Measurements from ENCODE around the gene BMERB1. TPM values are rescaled to one million over a fixed set of nuclear protein-coding genes. Genes with fewer than 3 reads are reported as not detected.

Gene BMERB1
- total RNA-seq, 1 experiment from 2014 or later, result 13.6 TPM

- POLR2A ChIA-PET, result no interaction called here
Observed at GRCh38 chr16:15616475-15617165, 182.2 kb downstream of the BMERB1 start.

More at GRCh38 chr16:15616475-15617165, 182.2 kb downstream of the BMERB1 start:
- ATAC-seq, result no peak
- Mint-ChIP-seq H3K36me3 (peaks cover 64% of the 10 kb centered on the region), H3K27ac (no peak overlapping the region), H3K4me1 (no peaks in the 10 kb centered on the region), H3K27me3 (ENCODE audit: low read depth) (no peaks in the 10 kb centered on the region), H3K4me3 (no peak overlapping the region), H3K9me3 (no peaks in the 10 kb centered on the region)
- TF ChIP-seq, protein P1, sequence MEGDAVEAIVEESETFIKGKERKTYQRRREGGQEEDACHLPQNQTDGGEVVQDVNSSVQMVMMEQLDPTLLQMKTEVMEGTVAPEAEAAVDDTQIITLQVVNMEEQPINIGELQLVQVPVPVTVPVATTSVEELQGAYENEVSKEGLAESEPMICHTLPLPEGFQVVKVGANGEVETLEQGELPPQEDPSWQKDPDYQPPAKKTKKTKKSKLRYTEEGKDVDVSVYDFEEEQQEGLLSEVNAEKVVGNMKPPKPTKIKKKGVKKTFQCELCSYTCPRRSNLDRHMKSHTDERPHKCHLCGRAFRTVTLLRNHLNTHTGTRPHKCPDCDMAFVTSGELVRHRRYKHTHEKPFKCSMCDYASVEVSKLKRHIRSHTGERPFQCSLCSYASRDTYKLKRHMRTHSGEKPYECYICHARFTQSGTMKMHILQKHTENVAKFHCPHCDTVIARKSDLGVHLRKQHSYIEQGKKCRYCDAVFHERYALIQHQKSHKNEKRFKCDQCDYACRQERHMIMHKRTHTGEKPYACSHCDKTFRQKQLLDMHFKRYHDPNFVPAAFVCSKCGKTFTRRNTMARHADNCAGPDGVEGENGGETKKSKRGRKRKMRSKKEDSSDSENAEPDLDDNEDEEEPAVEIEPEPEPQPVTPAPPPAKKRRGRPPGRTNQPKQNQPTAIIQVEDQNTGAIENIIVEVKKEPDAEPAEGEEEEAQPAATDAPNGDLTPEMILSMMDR (IDR thresholded peaks at IDR 0.05), result no peak
- TF ChIP-seq SMAD4 (CRISPR knock-in tag; IDR thresholded peaks at IDR 0.05), result no peak
- TF ChIP-seq ATF3 (CRISPR knock-in tag; conservative IDR thresholded peaks at IDR 0.05), result no peak
- TF ChIP-seq, protein P2, sequence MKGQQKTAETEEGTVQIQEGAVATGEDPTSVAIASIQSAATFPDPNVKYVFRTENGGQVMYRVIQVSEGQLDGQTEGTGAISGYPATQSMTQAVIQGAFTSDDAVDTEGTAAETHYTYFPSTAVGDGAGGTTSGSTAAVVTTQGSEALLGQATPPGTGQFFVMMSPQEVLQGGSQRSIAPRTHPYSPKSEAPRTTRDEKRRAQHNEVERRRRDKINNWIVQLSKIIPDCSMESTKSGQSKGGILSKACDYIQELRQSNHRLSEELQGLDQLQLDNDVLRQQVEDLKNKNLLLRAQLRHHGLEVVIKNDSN (CRISPR knock-in tag; IDR thresholded peaks at IDR 0.05), result no peak
- TF ChIP-seq ZBTB21 (CRISPR knock-in tag; IDR thresholded peaks at IDR 0.05; ENCODE audit: borderline replicate concordance), result no peak
- TF ChIP-seq CBFB (CRISPR knock-in tag; IDR thresholded peaks at IDR 0.05; ENCODE audit: low read depth), result no peak
- no peak for TF ChIP-seq IRF2 (CRISPR knock-in tag; IDR thresholded peaks at IDR 0.05; ENCODE audit: borderline replicate concordance, low read depth)
- TF ChIP-seq, protein P3, sequence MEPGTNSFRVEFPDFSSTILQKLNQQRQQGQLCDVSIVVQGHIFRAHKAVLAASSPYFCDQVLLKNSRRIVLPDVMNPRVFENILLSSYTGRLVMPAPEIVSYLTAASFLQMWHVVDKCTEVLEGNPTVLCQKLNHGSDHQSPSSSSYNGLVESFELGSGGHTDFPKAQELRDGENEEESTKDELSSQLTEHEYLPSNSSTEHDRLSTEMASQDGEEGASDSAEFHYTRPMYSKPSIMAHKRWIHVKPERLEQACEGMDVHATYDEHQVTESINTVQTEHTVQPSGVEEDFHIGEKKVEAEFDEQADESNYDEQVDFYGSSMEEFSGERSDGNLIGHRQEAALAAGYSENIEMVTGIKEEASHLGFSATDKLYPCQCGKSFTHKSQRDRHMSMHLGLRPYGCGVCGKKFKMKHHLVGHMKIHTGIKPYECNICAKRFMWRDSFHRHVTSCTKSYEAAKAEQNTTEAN (CRISPR knock-in tag; IDR thresholded peaks at IDR 0.05), result no peak
- no peak for TF ChIP-seq ZNF121 (CRISPR knock-in tag; IDR thresholded peaks at IDR 0.05)
- TF ChIP-seq SP1 (CRISPR knock-in tag; conservative IDR thresholded peaks at IDR 0.05), result no peak
- no peak for TF ChIP-seq SMAD3 (CRISPR knock-in tag; IDR thresholded peaks at IDR 0.05; ENCODE audit: borderline replicate concordance)
- no peak for TF ChIP-seq KAT7 (CRISPR knock-in tag; IDR thresholded peaks at IDR 0.05; ENCODE audit: borderline replicate concordance)
- TF ChIP-seq AFF4 (CRISPR knock-in tag; IDR thresholded peaks at IDR 0.05; ENCODE audit: borderline replicate concordance), result no peak
- no peak for TF ChIP-seq ZNF396 (CRISPR knock-in tag; IDR thresholded peaks at IDR 0.05; ENCODE audit: borderline replicate concordance)
- TF ChIP-seq, protein P4, sequence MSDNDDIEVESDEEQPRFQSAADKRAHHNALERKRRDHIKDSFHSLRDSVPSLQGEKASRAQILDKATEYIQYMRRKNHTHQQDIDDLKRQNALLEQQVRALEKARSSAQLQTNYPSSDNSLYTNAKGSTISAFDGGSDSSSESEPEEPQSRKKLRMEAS (CRISPR knock-in tag; IDR thresholded peaks at IDR 0.05), result no peak
- TF ChIP-seq ZNF281 (CRISPR knock-in tag; IDR thresholded peaks at IDR 0.05), result no peak
- TF ChIP-seq CREB1 (CRISPR knock-in tag; IDR thresholded peaks at IDR 0.05), result no peak
- no peak for TF ChIP-seq TEAD4 (CRISPR knock-in tag; IDR thresholded peaks at IDR 0.05)
- TF ChIP-seq ZNF317 (CRISPR knock-in tag; IDR thresholded peaks at IDR 0.05; ENCODE audit: borderline replicate concordance, low read depth), result no peak
- no peak for TF ChIP-seq NR1H2 (CRISPR knock-in tag; IDR thresholded peaks at IDR 0.05)
- CTCF ChIA-PET, result no interaction called here
- DNase-seq (ENCODE audit: low spot score), result no peak
